ENCODE data around the gene MPPE1. TPM values are rescaled to one million over a fixed set of nuclear protein-coding genes. Genes with fewer than 3 reads are reported as not detected.

The MPPE1 gene
- 20.6 TPM for polyA plus RNA-seq (2013, experiment 1 of 2)
- 21.3 TPM for polyA plus RNA-seq (2013, experiment 2 of 2)

- Histone ChIP-seq H3K9me3 (ENCODE audit: control insufficient read depth, low read length) (no peaks in the 10 kb centered on the region), H3K27ac (ENCODE audit: low read depth, low read length, severe bottlenecking) (peak within 1 kb of the TSS; percentile 80), H3K4me1 (ENCODE audit: control insufficient read depth, insufficient read depth, low read length, poor library complexity, severe bottlenecking) (peaks cover 7% of the 10 kb centered on the region), H3K4me3 (ENCODE audit: extremely low read depth, insufficient read depth, low read length, poor library complexity, severe bottlenecking) (peak within 1 kb of the TSS; percentile 61), H3K36me3 (ENCODE audit: control insufficient read depth, insufficient read depth, low read length) (peaks cover 8% of the 10 kb centered on the region)
- WGBS, 2 experiments (ENCODE audit: insufficient coverage in 2 of 2): 0 to 1% methylated on average over 64 to 88 of the region's 106 CpGs
Measured at GRCh38 chr18:11908182-11909060, at the start of gene MPPE1. MPPE1 (minus strand) TSS chr18:11908317; CDS start chr18:11897264, 11,053 bp downstream.

- Histone ChIP-seq H3K36me3 (ENCODE audit: control insufficient read depth, insufficient read depth, low read length) (no peaks in the 10 kb centered on the region), H3K27ac (ENCODE audit: low read depth, low read length, severe bottlenecking) (no peak overlapping the region), H3K4me3 (ENCODE audit: extremely low read depth, insufficient read depth, low read length, poor library complexity, severe bottlenecking) (no peak overlapping the region), H3K4me1 (ENCODE audit: control insufficient read depth, insufficient read depth, low read length, poor library complexity, severe bottlenecking) (peaks cover 14% of the 10 kb centered on the region), H3K9me3 (ENCODE audit: control insufficient read depth, low read length) (peaks cover 17% of the 10 kb centered on the region)
- WGBS, 2 experiments (ENCODE audit: insufficient coverage in 2 of 2): 94 to 100% methylated on average over 1 to 2 of the region's 2 CpGs
Measured at GRCh38 chr18:11957636-11958035, 49.5 kb upstream of the MPPE1 start.

GRCh38 chr18:11956371-11957308 lies 48.5 kb upstream of the MPPE1 start:
- peaks cover 9% of the 10 kb centered on the region for H3K4me1 ChIP-seq (ENCODE audit: control insufficient read depth, insufficient read depth, low read length, poor library complexity, severe bottlenecking)
- H3K4me3 ChIP-seq (ENCODE audit: extremely low read depth, insufficient read depth, low read length, poor library complexity, severe bottlenecking): no peak overlapping the region
- H3K27ac ChIP-seq (ENCODE audit: low read depth, low read length, severe bottlenecking): no peak overlapping the region
- H3K36me3 ChIP-seq (ENCODE audit: control insufficient read depth, insufficient read depth, low read length): no peaks in the 10 kb centered on the region
- peaks cover 17% of the 10 kb centered on the region for H3K9me3 ChIP-seq (ENCODE audit: control insufficient read depth, low read length)
- 96 to 97% methylated on average over 7 to 8 of the region's 10 CpGs for WGBS, 2 experiments (ENCODE audit: insufficient coverage in 2 of 2)

GRCh38 chr18:11955239-11956029 lies 47.3 kb upstream of the MPPE1 start:
- WGBS, 2 experiments (ENCODE audit: insufficient coverage in 2 of 2): 57 to 58% methylated on average over 5 to 6 of the region's 8 CpGs
- H3K27ac ChIP-seq (ENCODE audit: low read depth, low read length, severe bottlenecking): peak overlapping the region; percentile 85
- H3K36me3 ChIP-seq (ENCODE audit: control insufficient read depth, insufficient read depth, low read length): no peaks in the 10 kb centered on the region
- H3K4me1 ChIP-seq (ENCODE audit: control insufficient read depth, insufficient read depth, low read length, poor library complexity, severe bottlenecking): peaks cover 9% of the 10 kb centered on the region
- peaks cover 17% of the 10 kb centered on the region for H3K9me3 ChIP-seq (ENCODE audit: control insufficient read depth, low read length)
- no peak overlapping the region for H3K4me3 ChIP-seq (ENCODE audit: extremely low read depth, insufficient read depth, low read length, poor library complexity, severe bottlenecking)

GRCh38 chr18:11953113-11953512 lies 45.0 kb upstream of the MPPE1 start:
- H3K9me3 ChIP-seq (ENCODE audit: control insufficient read depth, low read length): peaks cover 17% of the 10 kb centered on the region
- WGBS, 2 experiments (ENCODE audit: insufficient coverage in 2 of 2): 88 to 91% methylated on average over 4 of the region's 5 CpGs
- peaks cover 9% of the 10 kb centered on the region for H3K4me1 ChIP-seq (ENCODE audit: control insufficient read depth, insufficient read depth, low read length, poor library complexity, severe bottlenecking)
- H3K36me3 ChIP-seq (ENCODE audit: control insufficient read depth, insufficient read depth, low read length): no peaks in the 10 kb centered on the region
- H3K4me3 ChIP-seq (ENCODE audit: extremely low read depth, insufficient read depth, low read length, poor library complexity, severe bottlenecking): no peak overlapping the region
- no peak overlapping the region for H3K27ac ChIP-seq (ENCODE audit: low read depth, low read length, severe bottlenecking)

- Histone ChIP-seq H3K27ac (ENCODE audit: low read depth, low read length, severe bottlenecking) (no peak overlapping the region), H3K9me3 (ENCODE audit: control insufficient read depth, low read length) (peaks cover 2% of the 10 kb centered on the region), H3K4me3 (ENCODE audit: extremely low read depth, insufficient read depth, low read length, poor library complexity, severe bottlenecking) (no peak overlapping the region), H3K36me3 (ENCODE audit: control insufficient read depth, insufficient read depth, low read length) (no peaks in the 10 kb centered on the region), H3K4me1 (ENCODE audit: control insufficient read depth, insufficient read depth, low read length, poor library complexity, severe bottlenecking) (peaks cover 17% of the 10 kb centered on the region)
- 60 to 63% methylated on average over 5 to 8 of the region's 9 CpGs for WGBS, 2 experiments (ENCODE audit: insufficient coverage in 2 of 2)
Measured at GRCh38 chr18:11951390-11951851, 43.3 kb upstream of the MPPE1 start.

GRCh38 chr18:11950824-11951223 lies 42.7 kb upstream of the MPPE1 start:
- peaks cover 22% of the 10 kb centered on the region for H3K4me1 ChIP-seq (ENCODE audit: control insufficient read depth, insufficient read depth, low read length, poor library complexity, severe bottlenecking)
- H3K36me3 ChIP-seq (ENCODE audit: control insufficient read depth, insufficient read depth, low read length): no peaks in the 10 kb centered on the region
- H3K27ac ChIP-seq (ENCODE audit: low read depth, low read length, severe bottlenecking): no peak overlapping the region
- H3K4me3 ChIP-seq (ENCODE audit: extremely low read depth, insufficient read depth, low read length, poor library complexity, severe bottlenecking): no peak overlapping the region
- H3K9me3 ChIP-seq (ENCODE audit: control insufficient read depth, low read length): no peaks in the 10 kb centered on the region
- 76 to 94% methylated on average over 4 of the region's 5 CpGs for WGBS, 2 experiments (ENCODE audit: insufficient coverage in 2 of 2)

- H3K4me1 ChIP-seq (ENCODE audit: control insufficient read depth, insufficient read depth, low read length, poor library complexity, severe bottlenecking): peaks cover 13% of the 10 kb centered on the region
- WGBS, 2 experiments (ENCODE audit: insufficient coverage in 2 of 2): 67 to 70% methylated on average over 2 to 5 of the region's 6 CpGs
- no peak overlapping the region for H3K4me3 ChIP-seq (ENCODE audit: extremely low read depth, insufficient read depth, low read length, poor library complexity, severe bottlenecking)
- H3K9me3 ChIP-seq (ENCODE audit: control insufficient read depth, low read length): no peaks in the 10 kb centered on the region
- peak overlapping the region; percentile 30 for H3K27ac ChIP-seq (ENCODE audit: low read depth, low read length, severe bottlenecking)
- H3K36me3 ChIP-seq (ENCODE audit: control insufficient read depth, insufficient read depth, low read length): no peaks in the 10 kb centered on the region
Measured at GRCh38 chr18:11948852-11949523, 40.9 kb upstream of the MPPE1 start.

- Histone ChIP-seq H3K27ac (ENCODE audit: low read depth, low read length, severe bottlenecking) (peak overlapping the region; percentile 93), H3K4me1 (ENCODE audit: control insufficient read depth, insufficient read depth, low read length, poor library complexity, severe bottlenecking) (peaks cover 13% of the 10 kb centered on the region), H3K36me3 (ENCODE audit: control insufficient read depth, insufficient read depth, low read length) (no peaks in the 10 kb centered on the region), H3K9me3 (ENCODE audit: control insufficient read depth, low read length) (no peaks in the 10 kb centered on the region), H3K4me3 (ENCODE audit: extremely low read depth, insufficient read depth, low read length, poor library complexity, severe bottlenecking) (peak overlapping the region; percentile 29)
- 10 to 31% methylated on average over 30 to 36 of the region's 55 CpGs for WGBS, 2 experiments (ENCODE audit: insufficient coverage in 2 of 2)
Measured at GRCh38 chr18:11947214-11948191, 39.4 kb upstream of the MPPE1 start.

All from mesodermal cell (in vitro differentiated cells).